ENCODE results near the gene CA10.

CA10 gene

DNA sequence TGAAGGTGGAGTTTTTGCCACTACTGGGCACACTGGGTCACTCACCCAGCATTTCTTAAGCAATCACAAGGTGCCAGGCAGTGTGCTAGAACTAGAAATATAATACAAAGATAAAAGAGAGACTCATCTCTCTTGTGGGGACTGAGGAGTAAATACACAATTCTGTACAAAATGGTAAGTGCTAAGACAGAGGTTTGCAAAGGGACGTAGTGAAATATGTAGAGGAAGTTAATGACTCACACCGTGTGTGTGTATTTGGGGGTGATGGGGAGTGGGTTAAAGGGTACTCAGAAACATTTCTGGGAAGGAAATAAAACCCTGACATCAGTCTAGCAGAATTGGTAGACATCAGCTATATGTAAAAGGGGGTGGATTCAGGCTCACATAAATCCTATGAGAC is 389.3 kb downstream of the CA10 start:
- Mint-ChIP-seq H3K9me3 (no peaks in the 10 kb centered on the region), H3K4me1 (peaks cover 48% of the 10 kb centered on the region), H3K4me3 (no peak overlapping the region), H3K27ac (no peak overlapping the region), H3K36me3 (ENCODE audit: low read depth) (no peaks in the 10 kb centered on the region), H3K27me3 (ENCODE audit: low read depth) (peaks cover 9% of the 10 kb centered on the region)
- TF ChIP-seq, protein P1, sequence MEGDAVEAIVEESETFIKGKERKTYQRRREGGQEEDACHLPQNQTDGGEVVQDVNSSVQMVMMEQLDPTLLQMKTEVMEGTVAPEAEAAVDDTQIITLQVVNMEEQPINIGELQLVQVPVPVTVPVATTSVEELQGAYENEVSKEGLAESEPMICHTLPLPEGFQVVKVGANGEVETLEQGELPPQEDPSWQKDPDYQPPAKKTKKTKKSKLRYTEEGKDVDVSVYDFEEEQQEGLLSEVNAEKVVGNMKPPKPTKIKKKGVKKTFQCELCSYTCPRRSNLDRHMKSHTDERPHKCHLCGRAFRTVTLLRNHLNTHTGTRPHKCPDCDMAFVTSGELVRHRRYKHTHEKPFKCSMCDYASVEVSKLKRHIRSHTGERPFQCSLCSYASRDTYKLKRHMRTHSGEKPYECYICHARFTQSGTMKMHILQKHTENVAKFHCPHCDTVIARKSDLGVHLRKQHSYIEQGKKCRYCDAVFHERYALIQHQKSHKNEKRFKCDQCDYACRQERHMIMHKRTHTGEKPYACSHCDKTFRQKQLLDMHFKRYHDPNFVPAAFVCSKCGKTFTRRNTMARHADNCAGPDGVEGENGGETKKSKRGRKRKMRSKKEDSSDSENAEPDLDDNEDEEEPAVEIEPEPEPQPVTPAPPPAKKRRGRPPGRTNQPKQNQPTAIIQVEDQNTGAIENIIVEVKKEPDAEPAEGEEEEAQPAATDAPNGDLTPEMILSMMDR (IDR thresholded peaks at IDR 0.05; ENCODE audit: unreplicated experiment in 3 of 3), result no peak

DNA sequence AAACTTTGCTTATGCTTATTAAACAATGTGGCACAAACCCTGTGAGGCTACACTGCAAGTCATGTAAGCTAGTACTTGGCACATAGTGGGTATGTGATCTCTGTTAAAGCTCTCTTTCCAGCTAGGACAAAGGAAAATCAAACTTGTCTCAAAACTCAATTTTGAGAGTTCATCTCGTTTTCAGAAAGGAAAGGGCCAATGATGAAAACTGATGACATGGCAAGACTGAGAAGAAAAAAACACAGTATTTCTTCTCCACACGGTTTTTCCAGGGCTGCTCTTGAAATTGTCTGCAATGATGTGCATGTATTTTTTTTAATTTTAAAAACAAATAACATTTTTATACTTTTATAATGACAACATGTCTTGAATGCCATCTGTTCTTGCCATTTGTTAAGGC is 389.8 kb downstream of the CA10 start:
- Mint-ChIP-seq H3K27ac (no peak overlapping the region), H3K9me3 (no peaks in the 10 kb centered on the region), H3K4me3 (no peak overlapping the region), H3K36me3 (ENCODE audit: low read depth) (no peaks in the 10 kb centered on the region), H3K4me1 (peaks cover 52% of the 10 kb centered on the region), H3K27me3 (ENCODE audit: low read depth) (peaks cover 9% of the 10 kb centered on the region)
- TF ChIP-seq, protein P1 (IDR thresholded peaks at IDR 0.05; ENCODE audit: unreplicated experiment in 3 of 3), result no peak

DNA sequence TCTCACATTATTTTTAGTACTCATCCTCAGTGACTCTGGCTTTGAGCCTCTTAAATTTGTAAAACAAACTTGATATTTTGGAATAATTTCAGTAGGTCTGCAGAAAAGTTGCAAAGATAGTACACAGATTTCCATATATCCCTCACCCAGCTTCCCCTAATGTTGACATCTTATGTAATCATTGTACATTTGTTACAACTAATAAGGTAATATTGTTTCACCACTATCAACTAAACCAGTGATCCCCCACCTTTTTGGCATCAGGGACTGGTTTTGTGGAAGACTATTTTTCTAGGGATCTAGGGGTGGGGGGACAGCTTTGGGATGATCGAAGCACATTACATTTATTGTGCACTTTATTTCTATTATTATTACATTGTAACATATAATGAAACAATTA is 391.2 kb downstream of the CA10 start:
- Mint-ChIP-seq H3K36me3 (ENCODE audit: low read depth) (no peaks in the 10 kb centered on the region), H3K27ac (no peak overlapping the region), H3K4me3 (no peak overlapping the region), H3K4me1 (peaks cover 66% of the 10 kb centered on the region), H3K27me3 (ENCODE audit: low read depth) (peaks cover 9% of the 10 kb centered on the region), H3K9me3 (no peaks in the 10 kb centered on the region)
- TF ChIP-seq, protein P1 (IDR thresholded peaks at IDR 0.05; ENCODE audit: unreplicated experiment in 3 of 3), result no peak

DNA sequence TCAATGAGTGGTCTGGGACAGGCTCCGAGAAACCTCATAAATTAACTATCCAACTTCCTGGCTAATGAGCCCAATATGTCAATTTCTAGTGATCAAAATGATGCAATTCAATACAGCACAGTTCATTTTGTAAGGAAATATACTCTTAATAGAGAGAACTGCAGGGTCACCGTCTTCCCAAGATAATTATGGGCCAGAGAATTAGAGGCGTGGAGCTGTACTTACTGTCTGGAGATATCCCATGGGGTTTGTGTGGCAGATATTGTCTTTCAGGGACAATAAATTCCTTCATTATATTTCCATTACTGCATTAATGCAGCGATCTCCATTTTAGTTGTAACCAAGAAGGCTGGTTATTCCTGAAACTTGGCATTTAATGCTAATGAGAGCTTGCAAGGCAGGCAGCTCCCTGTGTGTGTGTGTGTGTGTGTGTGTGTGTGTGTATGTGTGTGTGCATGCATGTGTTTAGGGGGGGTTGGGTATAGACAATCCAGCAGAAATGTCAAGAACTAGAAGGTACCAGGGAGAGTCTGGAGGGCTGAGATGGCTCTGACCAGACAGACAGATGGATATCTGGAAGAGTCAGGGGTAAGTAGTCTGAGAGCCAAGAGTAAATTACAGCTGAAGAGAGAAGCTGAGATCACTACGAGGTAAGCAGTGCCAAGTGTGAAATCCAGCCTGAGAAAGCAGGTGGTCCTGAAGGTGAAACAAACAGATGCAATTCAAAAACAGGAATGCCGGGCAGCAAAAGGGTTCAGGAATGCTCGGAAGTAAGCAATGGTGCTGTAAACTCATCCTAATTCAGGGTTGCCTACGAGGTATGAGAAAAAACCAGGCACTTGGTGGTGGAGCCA is 393.0 kb downstream of the CA10 start:
- TF ChIP-seq, protein P1 (IDR thresholded peaks at IDR 0.05; ENCODE audit: unreplicated experiment in 3 of 3), result no peak
- Mint-ChIP-seq H3K36me3 (ENCODE audit: low read depth) (no peaks in the 10 kb centered on the region), H3K27ac (peak overlapping the region in 2 of 3 experiments; percentile 18 to 49), H3K4me1 (peaks cover 72% of the 10 kb centered on the region), H3K4me3 (no peak overlapping the region), H3K9me3 (no peaks in the 10 kb centered on the region), H3K27me3 (ENCODE audit: low read depth) (peaks cover 7% of the 10 kb centered on the region)

DNA sequence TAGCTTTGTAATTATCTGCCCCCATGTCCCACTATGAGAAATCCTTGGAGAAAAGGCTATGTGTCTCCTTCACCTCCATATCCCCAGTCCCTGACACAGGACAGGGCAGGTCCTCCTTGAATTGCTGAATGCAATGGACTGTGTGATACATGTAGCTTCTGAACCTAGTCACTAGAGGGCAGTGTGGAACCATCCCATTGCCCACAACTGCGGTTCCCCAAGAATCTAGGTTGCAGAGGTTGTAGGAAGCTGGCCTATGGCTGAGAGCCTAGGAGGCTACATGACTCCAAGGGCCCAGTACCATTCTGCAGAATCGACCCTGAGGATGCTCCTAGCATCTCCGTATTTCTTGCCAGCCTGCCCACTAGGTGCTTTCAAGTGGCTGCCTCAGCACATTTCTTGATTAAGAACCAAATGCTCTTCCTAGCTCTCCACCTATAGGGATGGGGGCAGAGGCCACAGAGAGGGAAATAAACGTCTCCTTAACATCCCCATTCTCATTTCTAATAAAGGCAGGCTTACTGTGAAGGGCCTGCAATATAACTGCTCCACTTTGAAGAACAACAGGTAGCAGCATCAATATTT is 394.0 kb downstream of the CA10 start:
- Mint-ChIP-seq H3K9me3 (no peaks in the 10 kb centered on the region), H3K36me3 (ENCODE audit: low read depth) (no peaks in the 10 kb centered on the region), H3K27me3 (ENCODE audit: low read depth) (peaks cover 9% of the 10 kb centered on the region), H3K4me3 (no peak overlapping the region), H3K27ac (peak overlapping the region in 2 of 3 experiments; percentile 35 to 49), H3K4me1 (peaks cover 62% of the 10 kb centered on the region)
- TF ChIP-seq, protein P1 (IDR thresholded peaks at IDR 0.05; ENCODE audit: unreplicated experiment in 3 of 3), result peak; percentile 84 to 88 (median 86)
